Fibroblast of the aortic adventitia (primary cell): ENCODE measurements around the gene CADM4. TPM values are rescaled to one million over a fixed set of nuclear protein-coding genes. Genes with fewer than 3 reads are reported as not detected.

Source experiments
- DNase-seq: peaks from one replicate; pipeline ENCODE4 v3.0.0-alpha.2; 2010; ENCODE audit warnings: low read depth
- H3K4me3 ChIP-seq: 2 replicates; pipeline ENCODE4 v1.5.1; 2011; ENCODE audit warnings: low read depth, mild to moderate bottlenecking, control low read depth, low read length, moderate library complexity
- CTCF ChIP-seq: IDR thresholded peaks from 2 replicates; pipeline ENCODE4 v1.5.1; 2011; ENCODE audit warnings: mild to moderate bottlenecking, low read length, control low read depth, inconsistent platforms; ENCODE audit not compliant: insufficient read depth
- total RNA-seq: library from RNA; depleted of rRNA; stranded (reverse); fragments of >200 nt; gene quantifications from 2 replicates; pipeline ENCODE4 v1.2.3, GENCODE V29; 2012; ENCODE audit warnings: low replicate concordance

CADM4 gene
- total RNA-seq, 1 donor = 0.27 TPM

GRCh38 chr19:43599635-43600295 is 39.9 kb downstream of the CADM4 start:
- DNase-seq = no peak
- no peak overlapping the region for H3K4me3 ChIP-seq
- TF ChIP-seq CTCF = no peak

GRCh38 chr19:43598445-43599240 is 41.0 kb downstream of the CADM4 start:
- DNase-seq = no peak
- H3K4me3 ChIP-seq = no peak overlapping the region
- TF ChIP-seq CTCF = no peak

DNA sequence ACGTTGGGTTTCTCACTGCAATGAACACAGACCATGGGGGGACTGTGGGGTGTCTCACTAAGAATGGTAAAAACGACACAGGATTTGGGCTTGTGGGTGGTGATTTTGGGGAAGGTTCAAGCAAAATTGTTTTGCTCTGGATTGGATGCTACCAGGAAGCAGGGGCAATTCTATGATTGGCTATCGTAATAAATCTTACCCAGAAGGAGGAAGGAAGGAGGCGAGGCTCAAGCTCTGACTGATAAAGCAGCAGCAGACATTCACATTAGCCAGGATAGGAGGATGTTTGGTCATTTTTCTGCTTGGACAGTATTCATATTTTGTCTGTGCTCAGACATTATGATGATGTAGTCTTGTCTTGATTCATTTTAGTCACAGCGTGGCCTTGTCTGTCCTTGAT is 41.8 kb downstream of the CADM4 start:
- TF ChIP-seq CTCF = no peak
- no peak for DNase-seq
- H3K4me3 ChIP-seq = peak overlapping the region; percentile 94

- no peak for TF ChIP-seq CTCF
- H3K4me3 ChIP-seq = peak overlapping the region; percentile 94
- DNase-seq = no peak
Measured at GRCh38 chr19:43596842-43597461, 42.7 kb downstream of the CADM4 start.

- peak within 1 kb of the TSS; percentile 94 for H3K4me3 ChIP-seq
- peak; percentile 99 for DNase-seq
- no peak for TF ChIP-seq CTCF
Measured at GRCh38 chr19:43595999-43596841, 43.4 kb downstream of the CADM4 start, which contains the start of the genes IRGQ and ZNF576. Gene IRGQ (minus strand): TSS chr19:43596134. CDS start chr19:43595338, 796 bp downstream. Gene ZNF576 (plus strand): TSS chr19:43596595. CDS start chr19:43597109, 514 bp downstream.

DNA sequence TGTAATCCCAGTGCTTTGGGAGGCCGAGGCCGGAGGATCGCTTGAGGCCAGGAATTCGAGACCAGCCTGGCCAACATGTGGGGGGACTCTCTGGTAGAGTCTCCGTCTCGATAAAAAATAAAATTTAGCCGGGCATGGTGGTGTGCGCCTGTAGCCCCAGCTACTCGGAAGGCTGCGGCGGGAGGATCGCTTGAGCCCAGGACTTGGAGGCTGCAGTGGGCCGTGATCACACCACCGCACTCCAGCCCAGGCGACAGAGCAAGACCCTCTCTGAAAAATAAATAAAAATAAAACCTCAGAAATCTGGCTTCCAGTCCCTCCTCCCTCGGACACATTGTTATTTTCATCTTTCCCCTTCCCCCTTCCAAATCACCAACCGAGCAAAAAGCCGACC is 44.0 kb downstream of the CADM4 start:
- no peak for TF ChIP-seq CTCF
- no peak for DNase-seq
- peak overlapping the region; percentile 85 for H3K4me3 ChIP-seq
